Activated CD4-positive, alpha-beta T cell treated with anti-CD3 and anti-CD28 coated beads, Interleukin-2, Interleukin-4, amounts not matched to agents 100 ng/mL and 50 ng/mL, durations not matched to agents 16 hours and 8 hours (primary cell): ENCODE data around the gene TSEN15.
"Not testable (repeated sequence)": the region's sequence is repeated elsewhere in the genome, so short reads cannot be mapped to it uniquely, and the experiment has no call there.

Experiments
- DNase-seq: peaks from one replicate; pipeline ENCODE4 v3.0.0-alpha.2; 2020; ENCODE audit warnings: low spot score

TSEN15 gene

GRCh38 chr1:184053881-184054280 lies 2.4 kb downstream of the TSEN15 start:
- DNase-seq = no peak

DNA sequence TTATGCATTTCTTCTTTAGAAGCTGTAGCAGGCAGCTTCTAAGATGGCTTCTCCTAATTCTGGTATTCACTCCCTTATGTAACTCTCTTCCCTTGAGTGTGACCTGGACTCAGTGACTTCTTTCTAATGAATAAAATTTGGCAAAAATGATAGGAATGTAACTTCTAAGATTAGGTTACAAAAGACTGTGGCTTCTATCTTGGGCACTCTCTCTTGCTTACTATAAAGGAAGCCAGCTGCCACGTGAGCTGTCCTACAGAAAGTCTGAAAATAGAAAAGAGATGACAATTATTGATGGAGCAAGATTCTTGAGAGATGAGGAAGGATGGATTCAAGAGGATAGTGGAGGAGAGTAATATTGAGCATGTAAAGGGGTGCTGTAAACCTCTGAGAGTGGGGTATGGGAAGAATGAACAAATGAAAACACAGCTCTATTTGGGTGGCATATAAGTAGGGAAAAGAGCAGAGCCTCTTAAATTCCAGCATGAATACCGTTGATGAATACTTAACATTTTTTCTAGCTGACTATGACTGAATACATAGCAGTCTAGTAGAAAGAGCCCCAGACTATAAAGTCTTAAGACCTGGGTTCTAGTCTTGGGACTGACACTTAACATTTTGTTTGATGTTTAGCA lies 5.5 kb downstream of the TSEN15 start:
- no peak for DNase-seq

DNA sequence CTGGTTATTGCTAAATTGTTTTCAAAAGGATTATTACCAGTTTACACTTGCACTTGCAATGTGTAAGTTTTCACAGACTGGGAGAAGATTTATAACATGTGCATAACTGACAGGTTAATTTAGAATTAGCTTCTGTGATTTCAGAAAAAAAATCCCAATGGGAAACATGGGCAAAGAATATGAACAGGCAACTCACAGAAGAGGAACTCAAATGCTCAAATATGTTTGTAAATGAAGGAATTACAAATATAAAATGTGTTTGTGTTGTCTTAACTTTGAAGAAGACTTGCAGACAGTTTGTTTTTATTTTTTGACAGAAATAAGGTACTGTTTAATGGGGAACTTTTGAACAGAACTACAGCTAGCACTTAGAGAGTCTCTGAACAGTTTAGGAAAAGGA lies 8.4 kb downstream of the TSEN15 start:
- no peak for DNase-seq

GRCh38 chr1:184060316-184060715 lies 8.8 kb downstream of the TSEN15 start:
- DNase-seq = no peak

- no peak for DNase-seq
These were observed 10.0 kb downstream of the TSEN15 start for GRCh38 chr1:184061396-184062003.

- no peak for DNase-seq
These were observed 11.2 kb downstream of the TSEN15 start for GRCh38 chr1:184062640-184063286.

DNA sequence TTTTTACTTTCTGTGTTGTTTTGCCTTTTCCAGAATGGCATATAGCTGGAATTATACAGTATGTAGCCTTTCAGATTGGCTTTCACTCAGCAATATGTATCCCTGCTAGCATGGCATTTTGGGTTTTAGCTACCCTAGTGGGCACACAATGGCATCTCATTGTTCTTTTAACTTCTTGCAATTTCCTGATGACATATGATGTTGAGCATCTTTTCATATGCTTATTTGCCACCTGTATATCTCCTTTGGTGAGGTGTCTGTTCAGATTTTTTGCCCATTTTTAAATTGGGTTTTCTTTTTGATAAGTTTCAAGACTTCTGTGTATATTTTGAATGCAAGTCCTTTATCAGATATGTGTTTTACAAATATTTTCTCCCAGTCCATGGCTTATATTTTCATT lies 14.0 kb downstream of the TSEN15 start:
- DNase-seq = no peak

- no peak for DNase-seq
These were observed 16.8 kb downstream of the TSEN15 start for GRCh38 chr1:184068354-184068753.

DNA sequence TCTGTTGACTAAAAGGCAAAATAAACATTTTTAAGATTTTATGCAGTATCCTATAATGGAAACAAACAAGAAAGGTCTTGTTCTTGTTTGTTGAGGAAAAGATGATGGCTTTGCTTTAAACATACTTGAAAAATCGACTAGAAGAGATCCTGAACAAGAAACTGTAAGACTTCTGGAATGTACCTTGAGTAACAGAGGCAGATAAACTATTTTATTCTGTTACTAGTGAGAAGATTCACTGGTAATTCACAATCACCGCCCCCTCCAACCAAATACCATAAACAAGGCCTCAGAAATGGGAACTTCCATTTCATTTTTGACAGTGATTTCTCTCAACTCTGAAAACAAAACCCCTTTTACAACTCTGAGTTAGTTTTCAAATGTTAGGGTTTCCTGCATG lies 18.1 kb downstream of the TSEN15 start:
- DNase-seq = no peak

DNA sequence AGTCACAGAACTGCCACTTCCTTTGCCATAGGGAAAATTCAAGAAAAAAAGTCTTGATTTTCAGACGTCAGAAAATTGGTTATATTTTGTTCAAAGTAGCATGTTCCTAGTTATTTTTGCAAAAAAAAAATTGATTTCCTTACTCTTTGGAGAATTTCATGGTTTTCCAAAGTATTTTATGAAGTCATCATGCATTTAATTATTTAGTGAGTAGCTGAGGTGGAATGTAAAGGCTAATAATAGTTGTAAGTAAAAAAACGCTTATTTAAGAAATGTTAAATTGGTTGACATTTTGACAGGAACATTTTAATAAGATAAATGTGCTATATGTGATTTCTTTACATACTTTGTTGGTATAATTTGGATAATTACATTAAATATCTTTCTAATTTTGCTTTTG lies 20.8 kb downstream of the TSEN15 start:
- no peak for DNase-seq

GRCh38 chr1:184074383-184074782 lies 22.9 kb downstream of the TSEN15 start:
- DNase-seq = no peak

GRCh38 chr1:184075055-184076029 lies 23.8 kb downstream of the TSEN15 start:
- DNase-seq = peak; percentile 57

DNA sequence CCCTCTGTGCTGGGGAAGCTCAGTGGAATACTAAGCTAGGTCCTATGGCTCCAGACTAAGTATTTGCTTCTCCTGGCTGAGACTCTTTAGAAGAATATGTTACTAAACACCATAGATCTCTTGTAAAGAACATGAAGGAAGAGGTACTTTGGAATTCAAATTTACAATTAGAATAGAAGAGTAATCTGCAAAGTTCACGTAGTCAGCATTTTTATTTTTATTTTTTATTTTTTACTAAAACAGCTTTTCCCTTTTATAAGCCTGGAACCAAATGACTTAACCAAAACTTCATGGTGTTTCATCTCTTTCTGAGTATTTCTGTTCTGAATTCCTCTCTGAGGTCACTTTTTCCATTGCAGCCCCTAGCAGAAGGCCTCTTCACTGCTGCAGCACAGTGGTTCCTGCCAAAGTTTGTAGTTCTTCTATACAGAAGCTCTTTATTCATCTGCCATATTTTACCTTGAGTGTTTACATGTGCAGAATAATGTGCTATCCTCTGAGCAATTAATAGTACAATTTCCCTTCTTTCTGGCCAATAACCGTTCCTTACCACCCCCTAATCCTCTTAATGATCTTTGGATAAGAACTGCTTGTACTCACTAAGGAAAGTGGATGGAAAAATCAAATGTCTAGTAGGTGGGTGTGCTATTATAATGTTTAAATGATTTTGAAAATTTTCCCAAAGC lies 27.2 kb downstream of the TSEN15 start:
- DNase-seq = no peak

DNA sequence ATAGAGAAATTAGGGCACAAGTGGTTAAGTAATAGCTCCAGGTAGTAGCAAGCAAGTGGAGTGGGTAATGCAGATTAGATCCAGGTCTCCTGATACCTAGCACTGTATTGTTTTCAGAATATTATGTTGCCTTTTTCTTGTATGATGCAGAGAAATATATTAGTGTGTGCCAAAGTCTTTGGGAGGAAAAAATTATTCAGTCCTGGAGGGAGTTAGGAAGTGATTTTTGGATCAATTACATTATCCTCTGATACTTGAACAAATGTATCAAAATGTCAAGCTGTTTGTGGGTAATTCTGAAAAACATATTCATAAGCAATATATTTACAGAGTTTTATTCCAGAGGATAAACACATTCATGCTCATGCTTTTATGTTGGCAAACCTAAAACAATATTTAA lies 28.8 kb downstream of the TSEN15 start:
- DNase-seq = no peak

DNA sequence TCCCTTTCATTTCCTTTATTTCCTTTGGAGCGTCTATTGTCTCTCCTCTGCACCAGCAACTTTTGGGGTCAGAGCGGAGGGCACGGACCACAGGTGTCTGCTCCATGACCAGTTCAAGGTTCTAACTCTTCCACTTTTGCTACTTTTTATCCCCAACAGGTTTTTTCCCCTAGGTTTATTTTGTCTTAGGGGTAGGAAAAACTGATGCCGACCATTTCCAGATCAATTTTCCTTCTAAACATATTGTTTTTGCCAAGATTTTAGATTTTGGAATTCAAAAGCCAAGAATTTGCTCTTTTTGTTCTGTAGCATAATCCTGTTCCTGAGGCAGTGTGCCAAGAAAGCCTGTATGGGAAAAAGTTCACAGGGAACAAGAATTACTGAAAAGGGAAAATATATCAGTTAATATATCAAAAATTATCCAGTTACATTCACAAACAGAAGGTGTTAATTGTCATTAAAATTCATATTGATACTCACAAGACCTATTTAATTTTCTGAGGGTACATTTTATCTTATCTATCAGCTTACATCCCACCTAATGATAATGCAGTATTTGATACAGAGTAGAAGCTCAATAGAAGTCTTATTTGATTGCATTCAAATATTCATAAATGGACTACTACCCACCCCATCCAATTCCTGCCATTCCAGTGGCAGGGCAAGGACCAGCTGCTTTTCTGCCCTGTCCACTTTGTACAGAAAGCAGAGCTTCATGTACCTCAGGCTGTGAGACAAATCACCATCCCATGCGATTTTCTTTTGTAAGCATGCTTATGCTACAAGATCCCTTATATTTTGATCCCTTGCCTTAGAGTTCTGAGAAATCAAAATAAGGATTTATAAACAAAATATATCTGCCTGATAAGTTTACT lies 31.2 kb downstream of the TSEN15 start:
- no peak for DNase-seq

GRCh38 chr1:184085667-184086066 lies 34.1 kb downstream of the TSEN15 start:
- no peak for DNase-seq

DNA sequence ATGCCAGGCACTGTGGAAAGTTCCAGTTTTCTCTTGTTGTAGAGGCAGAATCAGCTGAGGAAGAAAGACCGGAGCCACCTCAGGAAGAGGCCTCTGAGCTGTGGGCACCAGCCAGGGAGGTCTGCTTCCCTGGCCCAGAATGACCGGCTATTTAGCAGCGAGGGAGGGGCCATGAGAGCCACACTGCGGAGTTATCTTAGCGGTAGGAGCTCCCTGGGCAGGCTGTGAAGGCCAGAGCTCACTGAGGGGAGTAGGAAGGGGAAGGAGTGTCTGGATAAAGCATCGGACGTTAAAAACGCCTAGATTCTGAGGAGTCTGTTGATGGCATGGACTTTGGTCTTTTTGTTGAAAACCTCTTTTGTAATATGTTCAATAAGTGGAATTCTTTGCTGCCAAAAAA lies 36.5 kb downstream of the TSEN15 start:
- no peak for DNase-seq

DNA sequence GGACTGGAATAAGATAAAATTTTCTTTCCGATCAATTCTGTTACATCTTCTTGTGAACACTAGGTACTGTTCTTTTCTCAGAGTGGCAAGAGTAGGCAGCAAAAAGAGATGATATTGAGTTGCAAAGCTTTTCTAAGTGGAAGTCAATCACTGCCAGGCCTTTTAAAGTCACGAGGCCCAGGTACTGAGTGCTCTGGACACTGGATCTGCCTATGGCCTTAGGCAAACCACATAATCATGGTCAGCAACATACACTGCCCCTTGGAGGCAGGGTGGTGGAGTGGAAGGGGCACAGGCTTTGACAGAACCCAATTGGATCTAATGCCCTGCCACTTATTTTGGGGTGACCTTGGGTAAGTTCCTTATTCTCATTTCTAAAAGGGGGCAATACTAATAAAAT lies 41.5 kb downstream of the TSEN15 start:
- no peak for DNase-seq

- DNase-seq = no peak
These were observed 44.5 kb downstream of the TSEN15 start for GRCh38 chr1:184096005-184096404.

- DNase-seq = not testable (repeated sequence)
These were observed 45.0 kb downstream of the TSEN15 start for GRCh38 chr1:184096580-184096979.

DNA sequence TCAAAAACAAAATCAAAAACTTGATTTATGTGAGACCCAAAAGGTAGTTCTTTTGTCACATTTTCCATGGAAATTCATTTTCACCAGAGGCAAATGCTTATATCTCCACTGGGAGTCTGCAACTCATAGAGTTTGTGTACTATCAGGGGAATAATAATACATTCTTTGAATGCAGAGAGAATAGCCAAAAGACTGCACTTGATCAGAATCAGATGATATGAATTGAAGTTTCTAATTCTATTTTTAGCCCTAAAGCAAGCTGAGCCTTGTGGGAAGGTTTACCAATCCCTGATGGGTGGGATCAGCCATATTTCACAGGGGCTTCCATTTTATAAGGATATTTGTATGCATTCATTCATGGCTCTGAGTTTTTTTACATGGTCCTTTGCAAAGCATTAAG lies 49.6 kb downstream of the TSEN15 start:
- DNase-seq = no peak
